Measurements from ENCODE around the gene CENPV.
"Not testable (repeated sequence)": the region's sequence is repeated elsewhere in the genome, so short reads cannot be mapped to it uniquely, and the experiment has no call there.

The CENPV gene

DNA sequence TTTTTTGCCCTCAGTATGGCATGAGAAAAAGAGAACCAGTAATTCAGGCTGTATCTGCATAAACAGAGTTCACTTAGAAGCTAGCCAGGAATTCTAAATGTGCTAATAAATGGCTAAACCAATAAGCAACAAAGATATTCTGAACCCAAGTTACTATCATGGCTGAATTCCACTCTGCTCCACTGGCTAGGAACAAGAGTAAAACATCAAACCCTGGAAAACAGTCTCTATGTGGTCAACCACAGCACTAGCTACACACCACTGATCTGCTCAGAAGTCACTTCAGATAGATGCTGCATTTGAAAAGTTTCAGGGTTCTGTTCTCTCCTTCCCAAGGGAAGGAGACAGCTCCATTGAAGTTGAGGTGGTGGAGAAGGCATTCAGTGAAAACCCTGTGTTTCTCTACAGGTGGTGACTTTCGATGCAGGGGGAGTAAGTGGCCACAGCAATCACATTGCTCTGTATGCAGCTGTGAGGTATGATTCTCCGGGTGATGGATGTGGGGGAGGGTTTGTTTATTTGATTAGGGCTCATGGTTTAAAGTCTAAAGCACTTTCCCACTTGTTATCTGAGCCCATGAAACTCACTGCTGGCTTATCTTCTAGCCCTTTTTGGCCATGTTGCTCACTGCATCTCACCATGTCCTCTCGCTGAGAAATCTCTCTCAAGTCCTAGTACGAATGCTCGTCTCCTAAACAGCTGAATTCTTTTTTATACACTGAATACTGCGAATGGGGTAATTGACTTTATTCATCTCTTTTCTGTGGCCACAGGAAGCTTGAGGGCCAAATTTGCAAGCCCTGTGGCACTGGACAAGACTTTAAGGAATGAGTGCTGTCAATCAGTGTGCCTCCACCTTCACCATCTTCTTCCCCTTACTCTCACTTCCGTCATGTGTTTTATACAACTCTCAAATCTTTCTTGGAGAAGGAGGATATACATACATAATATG, 39.9 kb downstream of the CENPV start:
- no peak for DNase-seq (ENCODE audit: low spot score)

DNA sequence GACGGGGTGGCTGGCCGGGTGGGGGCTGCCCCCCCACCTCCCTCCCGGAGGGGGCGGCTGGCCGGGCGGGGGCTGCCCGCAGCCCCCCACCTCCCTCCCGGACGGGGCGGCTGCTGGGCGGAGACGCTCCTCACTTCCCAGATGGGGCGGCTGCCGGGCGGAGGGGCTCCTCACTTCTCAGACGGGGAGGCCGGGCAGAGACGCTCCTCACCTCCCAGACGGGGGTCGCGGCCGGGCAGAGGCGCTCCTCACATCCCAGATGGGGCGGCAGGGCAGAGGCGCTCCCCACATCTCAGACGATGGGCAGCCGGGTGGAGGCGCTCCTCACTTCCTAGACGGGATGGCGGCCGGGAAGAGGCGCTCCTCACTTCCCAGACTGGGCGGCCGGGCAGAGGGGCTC, 41.2 kb downstream of the CENPV start:
- not testable (repeated sequence) for DNase-seq (ENCODE audit: low spot score)

DNA sequence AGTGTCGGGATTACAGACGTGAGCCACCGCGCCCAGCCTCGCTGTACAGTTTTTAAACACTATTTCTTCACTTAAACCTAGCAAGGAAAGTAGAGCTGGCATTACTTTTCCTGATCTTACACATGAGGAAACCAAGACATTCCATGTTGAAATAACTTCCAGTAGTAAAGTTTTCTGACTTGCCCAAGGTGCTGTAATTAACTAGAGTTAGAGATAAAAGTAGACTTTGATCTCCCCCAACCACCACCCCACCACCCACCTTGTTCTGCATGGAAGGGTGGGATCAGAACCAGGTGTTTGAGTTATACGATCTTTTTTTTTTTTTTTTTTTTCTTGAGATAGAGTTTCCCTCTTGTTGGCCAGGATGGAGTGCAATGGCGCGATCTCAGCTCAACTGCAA, 47.1 kb downstream of the CENPV start:
- no peak for DNase-seq (ENCODE audit: low spot score)

DNA sequence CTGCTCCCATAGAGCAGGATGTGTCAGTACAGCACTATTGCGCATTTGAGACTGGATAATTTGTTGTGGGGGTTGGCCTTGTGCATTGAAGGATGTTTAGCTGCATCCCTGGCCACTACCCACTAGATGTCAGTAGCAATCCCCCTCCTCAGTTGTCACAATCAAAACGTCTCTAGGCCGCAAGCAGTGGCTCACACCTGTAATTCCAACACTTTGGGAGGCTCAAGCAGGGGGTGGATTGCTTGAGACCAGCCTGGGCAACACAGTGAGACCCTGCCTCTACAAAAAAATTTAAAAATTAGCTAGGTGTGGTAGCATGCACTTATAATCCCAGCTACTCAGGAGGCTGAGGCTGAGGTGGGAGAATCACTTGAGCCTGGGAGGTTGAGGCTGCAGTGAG, 48.4 kb downstream of the CENPV start:
- DNase-seq (ENCODE audit: low spot score) = peak; percentile 14

- DNase-seq (ENCODE audit: low spot score) = no peak
These were observed 50.4 kb downstream of the CENPV start for GRCh38 chr17:16302856-16303255.

DNA sequence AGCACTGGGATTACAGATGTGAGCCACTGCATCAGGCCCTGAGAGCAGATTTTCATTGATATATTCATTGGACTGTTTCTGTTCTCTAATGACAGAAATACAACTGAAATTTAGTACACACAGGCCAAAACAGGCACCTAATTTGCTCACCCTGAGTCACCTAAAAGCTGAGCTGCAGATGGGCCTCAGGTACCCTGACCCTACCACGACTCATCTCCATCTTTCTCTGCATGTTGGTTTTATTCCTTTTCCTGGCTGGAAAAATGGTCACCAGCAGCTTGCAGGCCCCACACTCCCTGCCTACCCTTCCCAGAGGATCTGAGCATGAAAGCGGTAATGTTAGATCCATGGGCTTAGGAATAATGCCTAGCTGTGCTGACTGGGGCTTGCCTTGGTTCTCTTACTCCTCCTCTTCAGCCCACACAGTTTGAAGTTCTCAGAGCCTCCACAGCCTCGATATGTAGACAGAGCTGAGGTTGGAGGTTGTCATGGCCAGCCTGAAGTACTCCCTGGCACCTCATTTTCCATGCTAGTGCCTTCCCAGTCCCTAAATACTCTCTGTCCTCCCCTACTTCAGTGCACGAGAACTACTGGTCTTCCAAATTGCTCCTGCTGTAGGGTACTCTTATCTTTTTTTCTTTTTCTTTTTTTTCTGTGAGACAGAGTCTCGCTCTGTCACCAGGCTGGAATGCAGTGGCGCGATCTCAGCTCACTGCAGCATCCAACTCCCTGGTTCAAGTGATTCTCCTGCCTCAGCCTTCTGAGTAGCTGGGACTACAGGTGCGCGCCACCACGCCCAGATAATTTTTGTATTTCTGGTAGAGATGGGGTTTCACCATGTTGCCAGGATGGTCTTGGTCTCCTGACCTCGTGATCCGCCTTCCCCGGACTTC, 51.1 kb downstream of the CENPV start:
- DNase-seq (ENCODE audit: low spot score) = no peak

DNA sequence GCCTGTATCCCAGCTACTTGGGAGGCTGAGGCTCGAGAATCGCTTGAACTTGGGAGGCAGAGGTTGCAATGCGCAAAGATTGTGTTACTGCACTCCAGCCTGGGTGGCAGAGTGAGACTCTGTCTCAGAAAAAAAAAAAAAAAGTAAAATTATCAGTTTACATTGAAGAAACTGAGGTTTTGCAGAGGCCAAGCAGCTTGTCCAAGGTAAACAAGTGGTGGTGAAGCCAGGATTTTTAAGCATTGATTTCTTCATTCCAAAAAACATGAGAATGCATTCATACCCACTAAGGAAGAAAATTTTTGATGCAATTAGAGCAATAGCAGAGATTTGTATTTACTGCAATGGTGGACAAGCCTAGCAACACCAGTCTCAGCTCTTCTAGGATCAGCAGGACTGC, 52.7 kb downstream of the CENPV start:
- no peak for DNase-seq (ENCODE audit: low spot score)

DNA sequence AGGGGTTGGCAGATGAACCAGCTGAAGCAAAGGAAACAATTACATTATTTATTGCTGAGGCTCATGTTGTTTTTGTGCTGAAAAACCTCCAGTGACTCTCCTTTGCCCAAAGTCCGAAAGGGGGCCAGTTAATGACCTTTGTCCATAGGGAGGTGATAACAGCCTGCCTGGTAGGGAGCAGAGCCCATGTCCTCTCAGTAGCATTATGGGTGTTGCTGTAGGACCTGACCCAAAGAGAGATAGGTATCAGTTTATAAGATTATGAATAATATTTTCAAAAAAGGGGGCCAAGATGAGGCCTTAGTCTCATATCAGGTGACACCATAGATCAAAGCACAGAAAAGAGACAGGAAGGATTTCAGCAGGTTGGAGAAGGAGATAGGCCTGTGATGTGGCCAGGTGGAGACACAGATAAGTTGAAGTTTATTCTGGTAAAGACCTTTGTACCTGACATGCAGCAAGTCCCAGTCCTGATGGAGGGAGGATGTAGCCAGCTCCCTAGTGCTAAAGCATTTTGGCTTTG, 55.1 kb downstream of the CENPV start:
- DNase-seq (ENCODE audit: low spot score) = no peak

- DNase-seq (ENCODE audit: low spot score) = no peak
These were observed 55.7 kb downstream of the CENPV start for GRCh38 chr17:16297367-16298139.

DNA sequence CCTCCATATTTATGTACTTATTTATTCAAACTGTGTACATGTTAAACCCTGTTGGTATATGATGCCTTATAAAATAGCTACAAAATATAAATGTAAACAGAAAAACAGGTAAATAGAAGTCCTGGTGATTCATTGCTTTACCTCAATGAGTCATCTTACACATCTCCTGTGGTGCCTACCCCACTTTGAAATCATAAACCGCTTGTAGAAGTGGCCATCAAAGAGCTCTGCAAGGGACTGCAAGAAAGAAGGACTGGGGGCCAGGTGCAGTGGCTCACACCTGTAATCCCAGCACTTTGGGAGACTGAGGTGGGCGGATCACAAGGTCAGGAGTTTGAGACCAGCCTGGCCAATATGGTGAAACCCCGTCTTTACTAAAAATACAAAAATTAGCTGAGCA, 57.2 kb downstream of the CENPV start:
- not testable (repeated sequence) for DNase-seq (ENCODE audit: low spot score)

DNA sequence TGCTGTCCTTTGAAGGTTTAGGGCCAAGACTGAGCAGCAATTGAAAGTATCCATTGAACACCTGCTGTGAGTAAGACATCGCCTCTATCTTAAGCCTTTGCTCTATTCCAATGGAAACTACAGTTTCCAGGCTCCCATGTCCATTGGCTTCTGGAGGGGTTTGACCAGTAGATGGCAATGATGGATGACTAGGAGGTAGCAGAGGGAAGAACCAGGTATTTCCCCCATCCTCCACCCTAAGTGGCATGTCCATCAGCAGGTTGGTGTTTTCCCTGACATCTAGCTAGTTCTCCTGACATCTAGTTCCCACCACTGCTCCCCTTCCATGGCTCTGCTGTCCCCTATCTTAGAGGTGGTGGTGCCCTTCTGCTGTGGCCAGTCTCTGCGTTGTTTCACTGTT, 58.7 kb downstream of the CENPV start:
- no peak for DNase-seq (ENCODE audit: low spot score)

GRCh38 chr17:16293931-16294330, 59.3 kb downstream of the CENPV start:
- DNase-seq (ENCODE audit: low spot score) = no peak

Data from Ammon's horn (tissue), 1 donor.